ENCODE results near the gene IMMP2L. TPM values are rescaled to one million over a fixed set of nuclear protein-coding genes. Genes with fewer than 3 reads are reported as not detected.

IMMP2L gene
- total RNA-seq, 1 donor from 2014 or later: 21.5 TPM

GRCh38 chr7:111264111-111264868 is 298.0 kb downstream of the IMMP2L start:
- TF ChIP-seq EZH2phosphoT487 (IDR thresholded peaks at IDR 0.05) (no peak), EZH2 (IDR thresholded peaks at IDR 0.05) (no peak)
- TF ChIP-seq, protein P1, sequence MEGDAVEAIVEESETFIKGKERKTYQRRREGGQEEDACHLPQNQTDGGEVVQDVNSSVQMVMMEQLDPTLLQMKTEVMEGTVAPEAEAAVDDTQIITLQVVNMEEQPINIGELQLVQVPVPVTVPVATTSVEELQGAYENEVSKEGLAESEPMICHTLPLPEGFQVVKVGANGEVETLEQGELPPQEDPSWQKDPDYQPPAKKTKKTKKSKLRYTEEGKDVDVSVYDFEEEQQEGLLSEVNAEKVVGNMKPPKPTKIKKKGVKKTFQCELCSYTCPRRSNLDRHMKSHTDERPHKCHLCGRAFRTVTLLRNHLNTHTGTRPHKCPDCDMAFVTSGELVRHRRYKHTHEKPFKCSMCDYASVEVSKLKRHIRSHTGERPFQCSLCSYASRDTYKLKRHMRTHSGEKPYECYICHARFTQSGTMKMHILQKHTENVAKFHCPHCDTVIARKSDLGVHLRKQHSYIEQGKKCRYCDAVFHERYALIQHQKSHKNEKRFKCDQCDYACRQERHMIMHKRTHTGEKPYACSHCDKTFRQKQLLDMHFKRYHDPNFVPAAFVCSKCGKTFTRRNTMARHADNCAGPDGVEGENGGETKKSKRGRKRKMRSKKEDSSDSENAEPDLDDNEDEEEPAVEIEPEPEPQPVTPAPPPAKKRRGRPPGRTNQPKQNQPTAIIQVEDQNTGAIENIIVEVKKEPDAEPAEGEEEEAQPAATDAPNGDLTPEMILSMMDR (IDR thresholded peaks at IDR 0.05): no peak
- H3K4me3 ChIP-seq: no peak overlapping the region
- H3K4me3 Mint-ChIP-seq: no peak overlapping the region

GRCh38 chr7:111262293-111263116 is 299.8 kb downstream of the IMMP2L start:
- no peak overlapping the region for H3K27ac ChIP-seq
- Mint-ChIP-seq H3K4me3 (no peak overlapping the region), H3K27ac (no peak overlapping the region), H3K4me1 (peaks cover 14% of the 10 kb centered on the region), H3K27me3 (ENCODE audit: insufficient read depth, low read depth) (no peaks in the 10 kb centered on the region), H3K36me3 (no peaks in the 10 kb centered on the region), H3K9me3 (no peaks in the 10 kb centered on the region)
- H3K4me2 ChIP-seq: no peak overlapping the region
- no peaks in the 10 kb centered on the region for H3K27me3 ChIP-seq
- H3K4me1 ChIP-seq: no peaks in the 10 kb centered on the region
- no peak overlapping the region for H3K9ac ChIP-seq
- no peaks in the 10 kb centered on the region for H3K9me3 ChIP-seq (ENCODE audit: low read depth)
- H2AFZ ChIP-seq (replicated peaks): no peak overlapping the region
- no peaks in the 10 kb centered on the region for H3F3A ChIP-seq (ENCODE audit: low read depth)
- no peak overlapping the region for H3K4me3 ChIP-seq
- TF ChIP-seq, protein P1 (IDR thresholded peaks at IDR 0.05): no peak
- TF ChIP-seq EZH2 (IDR thresholded peaks at IDR 0.05): no peak
- no peak for TF ChIP-seq EZH2phosphoT487 (IDR thresholded peaks at IDR 0.05)
- no peak for DNase-seq (ENCODE audit: low spot score)
- H3K79me2 ChIP-seq (ENCODE audit: low read depth): no peaks in the 10 kb centered on the region
- H3K36me3 ChIP-seq: no peaks in the 10 kb centered on the region
- H4K20me1 ChIP-seq (ENCODE audit: low read depth): no peaks in the 10 kb centered on the region

More at GRCh38 chr7:111264111-111264868, 298.0 kb downstream of the IMMP2L start:
- Histone ChIP-seq H3K36me3 (no peaks in the 10 kb centered on the region), H3K4me2 (no peak overlapping the region), H3F3A (ENCODE audit: low read depth) (no peaks in the 10 kb centered on the region), H3K27me3 (no peaks in the 10 kb centered on the region), H4K20me1 (ENCODE audit: low read depth) (no peaks in the 10 kb centered on the region), H3K4me1 (no peaks in the 10 kb centered on the region), H3K9ac (no peak overlapping the region), H3K9me3 (ENCODE audit: low read depth) (no peaks in the 10 kb centered on the region), H3K27ac (no peak overlapping the region), H3K79me2 (ENCODE audit: low read depth) (no peaks in the 10 kb centered on the region), H2AFZ (replicated peaks) (no peak overlapping the region)
- peaks cover 15% of the 10 kb centered on the region for H3K4me1 Mint-ChIP-seq
- no peak overlapping the region for H3K27ac Mint-ChIP-seq
- no peaks in the 10 kb centered on the region for H3K36me3 Mint-ChIP-seq
- no peaks in the 10 kb centered on the region for H3K9me3 Mint-ChIP-seq
- DNase-seq (ENCODE audit: low spot score): no peak
- H3K27me3 Mint-ChIP-seq (ENCODE audit: insufficient read depth, low read depth): no peaks in the 10 kb centered on the region

- Mint-ChIP-seq H3K4me3 (no peak overlapping the region), H3K27me3 (ENCODE audit: insufficient read depth, low read depth) (no peaks in the 10 kb centered on the region), H3K4me1 (peaks cover 5% of the 10 kb centered on the region), H3K9me3 (no peaks in the 10 kb centered on the region), H3K27ac (no peak overlapping the region), H3K36me3 (no peaks in the 10 kb centered on the region)
- H2AFZ ChIP-seq (replicated peaks): no peak overlapping the region
- H3K4me1 ChIP-seq: no peaks in the 10 kb centered on the region
- TF ChIP-seq EZH2 (IDR thresholded peaks at IDR 0.05): no peak
- TF ChIP-seq EZH2phosphoT487 (IDR thresholded peaks at IDR 0.05): no peak
- TF ChIP-seq, protein P1 (IDR thresholded peaks at IDR 0.05): no peak
- no peaks in the 10 kb centered on the region for H3K27me3 ChIP-seq
- H3K79me2 ChIP-seq (ENCODE audit: low read depth): no peaks in the 10 kb centered on the region
- no peak overlapping the region for H3K4me3 ChIP-seq
- H4K20me1 ChIP-seq (ENCODE audit: low read depth): no peaks in the 10 kb centered on the region
- H3K36me3 ChIP-seq: no peaks in the 10 kb centered on the region
- H3K27ac ChIP-seq: no peak overlapping the region
- no peaks in the 10 kb centered on the region for H3K9me3 ChIP-seq (ENCODE audit: low read depth)
- H3K9ac ChIP-seq: no peak overlapping the region
- no peak for DNase-seq (ENCODE audit: low spot score)
- no peak overlapping the region for H3K4me2 ChIP-seq
- H3F3A ChIP-seq (ENCODE audit: low read depth): no peaks in the 10 kb centered on the region
These were observed 300.8 kb downstream of the IMMP2L start for GRCh38 chr7:111261496-111261895.
